GM12874 (cell line): ENCODE measurements around the gene CCR8.

Experiments
- TF ChIP-seq, protein P1 (sequence below): IDR thresholded peaks from 2 replicates; pipeline ENCODE4 v1.5.1; 2011; ENCODE audit warnings: low read depth, mild to moderate bottlenecking, control low read depth, low read length, moderate library complexity; ENCODE audit not compliant: insufficient read depth

Gene CCR8, protein sequence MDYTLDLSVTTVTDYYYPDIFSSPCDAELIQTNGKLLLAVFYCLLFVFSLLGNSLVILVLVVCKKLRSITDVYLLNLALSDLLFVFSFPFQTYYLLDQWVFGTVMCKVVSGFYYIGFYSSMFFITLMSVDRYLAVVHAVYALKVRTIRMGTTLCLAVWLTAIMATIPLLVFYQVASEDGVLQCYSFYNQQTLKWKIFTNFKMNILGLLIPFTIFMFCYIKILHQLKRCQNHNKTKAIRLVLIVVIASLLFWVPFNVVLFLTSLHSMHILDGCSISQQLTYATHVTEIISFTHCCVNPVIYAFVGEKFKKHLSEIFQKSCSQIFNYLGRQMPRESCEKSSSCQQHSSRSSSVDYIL

DNA sequence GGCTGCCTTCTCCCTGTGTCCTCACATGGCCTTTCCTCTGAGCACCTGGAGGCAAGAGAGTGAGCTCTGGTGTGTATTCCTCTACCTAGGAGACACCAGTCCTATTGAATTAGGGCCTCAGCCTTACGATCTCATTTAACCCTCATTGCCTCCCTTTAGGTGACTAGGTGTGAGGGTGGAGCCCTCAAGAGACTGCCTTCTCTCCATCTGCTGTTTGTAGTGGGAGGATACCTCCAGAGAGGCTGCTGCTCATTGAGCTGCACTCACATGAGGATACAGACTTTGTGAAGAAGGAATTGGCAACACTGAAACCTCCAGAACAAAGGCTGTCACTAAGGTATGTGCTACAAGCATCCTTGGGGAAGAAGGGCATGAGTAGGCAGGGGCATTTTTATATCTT, at the start of gene CCR8:
Gene CCR8 (plus strand): TSS at position 217 of the 400 bp plus-strand sequence. CDS start 2,623 bp downstream, outside the sequence.
- TF ChIP-seq, protein P1, sequence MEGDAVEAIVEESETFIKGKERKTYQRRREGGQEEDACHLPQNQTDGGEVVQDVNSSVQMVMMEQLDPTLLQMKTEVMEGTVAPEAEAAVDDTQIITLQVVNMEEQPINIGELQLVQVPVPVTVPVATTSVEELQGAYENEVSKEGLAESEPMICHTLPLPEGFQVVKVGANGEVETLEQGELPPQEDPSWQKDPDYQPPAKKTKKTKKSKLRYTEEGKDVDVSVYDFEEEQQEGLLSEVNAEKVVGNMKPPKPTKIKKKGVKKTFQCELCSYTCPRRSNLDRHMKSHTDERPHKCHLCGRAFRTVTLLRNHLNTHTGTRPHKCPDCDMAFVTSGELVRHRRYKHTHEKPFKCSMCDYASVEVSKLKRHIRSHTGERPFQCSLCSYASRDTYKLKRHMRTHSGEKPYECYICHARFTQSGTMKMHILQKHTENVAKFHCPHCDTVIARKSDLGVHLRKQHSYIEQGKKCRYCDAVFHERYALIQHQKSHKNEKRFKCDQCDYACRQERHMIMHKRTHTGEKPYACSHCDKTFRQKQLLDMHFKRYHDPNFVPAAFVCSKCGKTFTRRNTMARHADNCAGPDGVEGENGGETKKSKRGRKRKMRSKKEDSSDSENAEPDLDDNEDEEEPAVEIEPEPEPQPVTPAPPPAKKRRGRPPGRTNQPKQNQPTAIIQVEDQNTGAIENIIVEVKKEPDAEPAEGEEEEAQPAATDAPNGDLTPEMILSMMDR, result no peak

- TF ChIP-seq, protein P1, result no peak
These were observed 49.6 kb upstream of the CCR8 start, which contains the start of gene CX3CR1 for GRCh38 chr3:39279745-39280517. CX3CR1 (minus strand) TSS chr3:39280036; CDS start chr3:39266509, 13,527 bp downstream.

DNA sequence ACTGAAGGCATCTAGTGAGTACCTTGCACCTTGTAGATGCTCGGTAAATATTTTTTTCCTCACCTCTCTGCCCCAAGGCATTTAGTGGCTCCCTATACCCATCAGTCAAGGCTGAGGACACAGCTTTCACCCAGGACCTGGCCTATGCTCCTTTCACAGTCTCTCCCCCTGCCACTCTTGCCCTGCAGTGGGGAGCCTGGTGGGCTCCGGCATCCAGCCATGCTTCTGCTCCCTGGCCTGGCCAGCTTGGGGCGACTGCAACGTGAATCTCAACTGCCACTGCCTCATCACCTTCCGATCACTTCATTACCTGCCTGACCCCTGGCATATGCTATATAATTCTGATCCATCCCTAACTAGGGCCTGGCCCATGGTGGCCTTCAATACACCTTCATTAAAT, 48.9 kb upstream of the CCR8 start:
- TF ChIP-seq, protein P1, result no peak

- TF ChIP-seq, protein P1, result no peak
These were observed 48.0 kb upstream of the CCR8 start for GRCh38 chr3:39281533-39281932.

- TF ChIP-seq, protein P1, result no peak
These were observed 47.5 kb upstream of the CCR8 start for GRCh38 chr3:39282057-39282456.

DNA sequence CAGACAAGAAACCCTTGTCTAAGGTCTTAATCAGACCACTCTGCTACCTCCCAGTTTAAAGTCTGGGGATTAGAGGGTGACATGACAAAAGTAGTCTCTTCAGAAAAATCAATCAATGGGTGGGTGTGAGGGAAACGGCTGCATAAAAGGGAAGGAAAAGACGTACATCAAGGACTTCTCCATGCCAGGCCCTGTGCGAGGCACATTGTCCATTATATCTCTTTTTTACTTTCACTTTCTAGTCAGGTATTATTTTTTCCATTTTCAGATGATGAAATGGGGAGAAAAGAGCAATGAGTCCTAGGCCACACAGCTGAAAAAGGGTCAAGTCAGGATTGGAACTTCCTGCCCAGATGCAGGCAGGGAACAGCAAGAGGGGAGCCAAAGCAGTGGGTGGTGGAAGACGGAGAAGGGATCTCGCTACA, 45.0 kb upstream of the CCR8 start:
- TF ChIP-seq, protein P1, result no peak

GRCh38 chr3:39285332-39285731, 44.2 kb upstream of the CCR8 start:
- TF ChIP-seq, protein P1, result no peak
